GM20431 (cell line): ENCODE measurements around the gene MRM3.
"Not testable (repeated sequence)": the region's sequence is repeated elsewhere in the genome, so short reads cannot be mapped to it uniquely, and the experiment has no call there.

Experiments used
- in situ Hi-C: fragments of 300-500 bp; cut with MseI, MboI; formaldehyde crosslinking; loops from one replicate; pipeline ENCODE4 v1.15.0; 2020; ENCODE audit warnings: low sequenced_read_pairs; ENCODE audit not compliant: unreplicated experiment

Gene MRM3

DNA sequence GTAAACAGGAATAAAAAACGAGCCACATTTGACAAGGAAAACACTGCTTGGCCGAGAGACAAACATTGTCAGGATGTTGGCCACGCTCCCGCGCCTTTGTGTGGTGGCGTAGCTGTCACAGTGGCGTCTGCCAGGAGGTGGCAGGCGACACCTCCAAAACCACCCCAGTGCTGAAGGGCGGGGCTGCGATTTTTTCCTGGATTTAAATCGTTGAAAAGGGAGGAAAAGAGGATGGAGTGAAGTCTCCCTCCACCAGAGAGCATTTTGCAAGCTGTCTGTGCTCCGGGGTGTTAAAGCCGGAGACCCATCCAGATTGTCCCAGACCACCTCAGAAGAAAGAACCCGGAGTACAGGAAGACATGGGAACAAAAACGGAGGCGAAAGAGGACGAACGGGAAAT lies 12.7 kb downstream of the MRM3 start:
- in situ Hi-C loops = loop anchor here (10.0 kb wide), 1 partner anchor 190 kb away; no protein-coding TSS in a partner anchor

DNA sequence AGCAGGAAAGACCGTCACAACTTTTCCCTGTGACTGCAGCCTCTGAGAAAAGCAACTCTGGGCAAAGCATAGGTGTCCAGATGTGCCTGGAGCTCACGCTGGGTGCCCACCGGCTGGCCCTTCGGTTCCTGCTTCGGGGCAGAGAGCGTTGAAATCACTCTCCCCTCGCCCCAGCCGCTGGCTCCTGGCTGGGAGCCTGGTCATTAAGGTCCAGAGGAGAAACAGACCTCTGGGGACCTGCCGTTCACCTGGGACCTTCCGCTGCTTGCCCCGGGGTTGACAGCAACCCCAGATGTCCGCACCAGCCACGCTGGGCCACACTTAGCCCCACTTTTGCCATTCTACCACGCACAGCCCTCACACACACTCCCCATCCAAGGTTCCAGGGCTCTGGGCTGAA lies 13.1 kb downstream of the MRM3 start:
- in situ Hi-C loops = loop anchor here (10.0 kb wide), 1 partner anchor 190 kb away; no protein-coding TSS in a partner anchor

DNA sequence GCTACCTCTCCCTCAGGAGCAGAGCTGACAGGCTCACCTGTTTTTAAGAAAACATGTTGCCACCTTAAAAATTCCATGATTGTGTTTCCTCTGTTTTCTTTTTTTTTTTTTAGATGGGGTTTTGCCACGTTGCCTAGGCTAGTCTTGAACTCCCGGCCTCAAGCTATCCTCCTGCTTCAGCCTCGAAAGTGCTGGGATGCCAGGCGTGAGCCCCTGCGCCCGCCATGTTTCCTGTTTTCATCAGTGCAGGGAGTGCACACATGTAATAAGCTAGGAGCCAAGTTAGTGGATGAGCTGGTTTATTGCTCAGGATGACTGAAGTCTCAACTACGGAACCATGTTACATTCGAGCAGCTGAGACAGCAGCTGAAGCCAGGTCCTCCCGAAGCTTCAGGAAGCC lies 13.6 kb downstream of the MRM3 start:
- in situ Hi-C loops = loop anchor here (10.0 kb wide), 1 partner anchor 189 kb away; no protein-coding TSS in a partner anchor

DNA sequence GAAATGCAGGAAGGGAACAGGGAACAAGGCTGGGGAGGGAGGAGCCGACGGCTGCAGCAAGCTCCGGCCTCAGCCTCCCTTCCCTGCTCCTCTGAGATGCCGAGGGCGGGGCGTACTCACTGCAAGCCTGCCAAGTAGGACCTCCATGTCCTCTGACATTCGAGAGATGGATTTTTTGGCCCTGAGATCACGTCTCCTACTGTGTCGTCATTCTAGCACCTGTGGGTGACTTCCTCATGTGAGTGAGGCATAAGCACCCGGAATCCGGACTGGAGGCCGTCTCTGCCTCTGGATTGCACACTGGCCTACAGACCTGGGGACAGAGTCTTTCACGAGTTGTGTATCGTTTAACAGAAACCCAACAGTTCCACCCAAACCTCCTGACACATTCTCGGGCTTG lies 14.5 kb downstream of the MRM3 start:
- in situ Hi-C loops = loop anchor here (10.0 kb wide), 1 partner anchor 188 kb away; no protein-coding TSS in a partner anchor

DNA sequence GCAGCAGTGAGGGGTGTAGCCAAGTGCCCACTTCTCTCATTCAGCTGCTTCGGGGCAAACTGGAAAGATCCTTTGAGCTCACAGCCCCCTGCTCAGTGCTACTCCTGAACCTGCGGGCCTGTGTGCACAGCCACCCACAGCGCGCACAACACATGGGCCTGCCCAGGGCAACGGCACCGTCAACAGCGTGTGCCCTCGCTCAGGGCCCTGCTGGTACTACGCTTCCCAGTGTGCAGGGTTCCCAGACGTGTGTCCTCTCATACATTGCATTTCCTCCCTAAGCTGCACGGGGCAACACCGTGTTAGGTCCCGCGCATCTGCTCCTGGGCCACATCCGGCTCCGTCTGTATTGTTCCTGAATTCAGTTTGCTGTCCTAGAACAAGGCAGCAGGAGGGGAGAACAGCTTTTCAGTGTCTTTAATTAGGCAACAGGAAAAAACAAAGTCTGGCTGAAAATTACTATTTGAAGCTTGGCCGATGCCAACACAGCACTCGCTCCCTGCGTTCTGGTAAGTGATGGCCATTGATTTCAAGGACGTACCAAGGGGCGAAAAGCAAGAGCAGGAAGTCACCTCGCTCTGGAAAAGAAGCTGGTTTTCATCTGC lies 15.2 kb downstream of the MRM3 start:
- in situ Hi-C loops = loop anchor here (10.0 kb wide), 1 partner anchor 187 kb away; no protein-coding TSS in a partner anchor

DNA sequence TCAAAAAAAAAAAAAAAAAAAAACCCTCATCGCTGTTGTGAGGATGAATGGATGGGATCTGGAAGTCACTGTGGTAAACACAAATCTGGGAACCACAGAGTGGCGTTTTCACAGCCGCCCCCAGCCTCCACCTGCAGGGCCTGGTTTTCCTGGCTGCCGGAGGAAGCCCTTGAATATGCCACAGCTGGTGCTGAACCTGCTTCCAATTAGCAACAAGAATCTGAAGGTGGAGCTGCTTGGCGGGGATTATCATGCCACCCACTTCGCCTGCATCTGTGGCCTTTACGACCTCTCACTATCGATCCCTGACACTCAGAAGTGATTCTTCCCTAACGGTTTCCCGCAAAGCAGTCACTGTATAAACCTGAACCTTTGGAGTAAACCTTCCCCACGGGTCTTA lies 16.1 kb downstream of the MRM3 start:
- in situ Hi-C loops = loop anchor here (10.0 kb wide), 1 partner anchor 187 kb away; no protein-coding TSS in a partner anchor

DNA sequence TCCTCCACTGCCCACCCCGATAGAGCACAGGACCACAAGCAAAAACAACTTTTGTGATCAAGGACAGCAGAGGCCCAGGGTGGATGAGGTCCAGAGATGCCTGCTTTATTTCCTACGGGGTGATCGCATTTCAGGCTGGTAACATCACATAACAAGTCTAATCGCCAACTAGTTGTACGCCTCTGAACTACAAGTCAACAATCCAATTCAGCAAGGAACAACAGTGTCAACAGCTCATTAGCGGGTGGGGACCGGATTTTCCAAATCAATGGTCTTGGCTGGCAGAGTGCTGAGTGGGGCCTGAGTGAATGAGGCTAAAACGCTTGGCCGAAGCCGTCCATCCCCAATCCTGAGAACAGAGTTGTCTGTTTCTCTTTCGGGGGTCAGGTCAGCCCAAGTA lies 17.1 kb downstream of the MRM3 start:
- in situ Hi-C loops = loop anchor here (10.0 kb wide), 1 partner anchor 186 kb away; no protein-coding TSS in a partner anchor

DNA sequence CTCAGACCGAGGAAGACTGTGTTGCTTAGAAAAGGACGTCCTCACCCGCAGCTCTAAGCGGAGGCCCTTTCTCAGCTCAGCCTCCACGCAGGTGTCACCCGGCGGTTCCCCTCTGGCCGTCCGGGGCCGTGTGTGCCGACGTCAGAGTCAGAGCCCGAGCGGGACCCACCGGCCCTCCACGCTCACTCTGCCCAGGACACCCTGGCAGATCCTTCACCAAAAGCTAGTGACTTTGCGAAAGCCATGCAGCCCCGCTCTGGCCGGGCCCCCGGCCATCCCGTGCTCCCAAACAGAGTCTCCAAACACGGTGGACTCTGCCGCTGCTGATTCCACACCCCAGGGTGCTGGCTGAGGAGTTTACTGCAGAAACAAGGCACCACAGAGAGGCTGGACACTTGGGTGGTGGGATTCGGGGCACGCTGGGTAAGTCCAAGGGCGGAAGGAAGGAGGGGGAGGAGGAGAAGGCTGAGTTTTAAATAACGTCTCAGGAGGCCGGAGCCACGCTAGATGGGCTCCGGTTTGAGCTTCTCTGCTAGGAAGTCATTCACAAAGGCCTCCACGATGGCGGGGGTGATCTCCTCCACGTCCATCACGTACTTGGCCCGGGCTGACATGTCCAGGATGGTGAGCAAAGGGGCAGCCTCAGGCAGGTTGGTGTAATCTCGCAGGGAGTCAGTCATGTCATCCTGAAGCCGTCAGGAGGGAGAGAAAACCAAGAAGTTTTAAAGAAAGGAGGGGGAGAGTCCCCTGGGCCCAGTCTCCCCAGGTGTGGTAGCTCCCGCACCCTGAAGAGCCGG lies 18.5 kb downstream of the MRM3 start:
- in situ Hi-C loops = no loop called here

DNA sequence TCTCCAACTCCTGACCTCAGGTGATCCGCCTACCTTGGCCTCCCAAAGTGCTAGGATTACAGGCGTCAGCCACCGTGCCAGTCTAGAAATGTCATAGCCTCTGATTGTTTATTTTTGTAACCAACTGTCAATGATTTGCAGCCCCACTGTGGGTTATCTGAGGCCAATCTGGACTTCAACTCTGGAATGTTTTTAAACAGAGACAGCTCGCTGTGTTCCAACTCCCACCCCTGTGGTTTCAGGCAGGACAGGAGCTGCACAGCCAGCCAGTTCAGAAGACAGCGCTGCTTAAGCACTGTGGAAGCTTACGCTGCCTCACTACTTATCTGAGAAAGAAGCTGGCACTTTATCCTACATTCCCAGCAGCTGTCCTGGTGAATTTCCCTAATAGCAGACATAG lies 19.5 kb downstream of the MRM3 start:
- in situ Hi-C loops = no loop called here

DNA sequence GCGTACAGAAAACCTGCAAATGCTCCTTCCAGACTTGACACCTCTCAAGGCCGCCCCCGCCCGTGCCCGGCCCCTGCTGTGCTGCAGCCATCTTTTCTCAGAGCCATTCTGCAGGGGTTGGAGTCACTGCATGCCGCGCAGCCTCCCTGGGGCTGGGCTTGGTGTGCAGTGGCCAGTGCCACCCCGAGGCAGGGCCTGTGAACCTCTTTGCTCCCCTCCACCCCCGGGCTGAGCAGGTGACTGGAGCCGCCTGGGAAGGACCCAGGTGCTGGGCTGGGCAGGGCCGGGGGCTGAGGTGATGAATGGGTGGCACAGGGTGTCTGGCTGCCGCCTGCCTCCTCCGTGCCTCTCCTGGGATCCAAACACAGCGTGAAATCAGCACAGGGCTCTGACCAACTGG lies 20.3 kb downstream of the MRM3 start:
- in situ Hi-C loops = no loop called here

DNA sequence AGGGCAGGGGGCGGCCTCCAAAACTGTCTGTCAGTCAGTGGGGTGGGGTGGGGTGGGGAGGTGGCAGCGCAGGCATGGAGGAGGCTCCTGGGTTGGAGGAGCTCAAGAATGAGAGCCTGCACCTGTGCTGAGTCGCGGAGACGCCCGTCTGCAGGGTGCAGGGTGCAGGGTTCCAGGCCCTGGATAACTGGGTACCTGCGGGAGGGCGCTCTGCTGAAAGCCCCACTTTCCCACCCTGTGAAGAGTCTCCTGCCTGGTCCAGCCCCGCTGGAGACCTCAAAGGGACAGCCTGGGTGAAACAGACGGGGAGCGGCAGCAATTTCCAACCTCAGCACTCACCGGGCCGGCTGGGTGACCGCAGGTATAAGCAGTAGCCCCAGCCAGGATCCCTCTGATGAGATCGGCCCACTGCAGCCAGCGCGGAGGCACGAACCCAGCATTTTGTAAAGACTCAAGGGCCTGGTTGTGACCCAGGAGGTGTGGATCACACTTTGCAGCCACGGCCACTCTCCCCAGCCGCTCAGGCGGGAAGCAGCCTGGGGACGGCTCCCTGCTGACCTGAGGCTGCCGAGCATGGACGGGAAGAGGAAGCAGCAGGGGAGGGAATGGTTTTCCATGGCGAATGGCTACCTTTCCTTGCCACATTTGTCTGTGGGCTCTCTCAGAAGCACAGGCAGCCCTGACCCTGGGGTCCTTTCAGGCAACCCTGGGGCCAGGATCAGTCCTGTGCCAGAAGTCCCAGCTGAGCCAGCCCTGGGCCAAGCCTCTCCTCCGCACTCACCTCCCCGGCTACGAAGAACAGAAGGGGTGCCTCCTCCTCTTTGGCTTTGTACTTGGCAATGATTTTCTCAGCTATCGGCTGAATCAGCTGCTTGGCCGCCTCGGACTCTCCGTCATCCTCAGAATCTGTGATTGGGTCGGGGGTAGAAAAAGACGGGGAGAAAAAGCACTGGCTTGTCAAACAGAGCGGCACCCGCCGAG lies 21.0 kb downstream of the MRM3 start:
- in situ Hi-C loops = no loop called here

DNA sequence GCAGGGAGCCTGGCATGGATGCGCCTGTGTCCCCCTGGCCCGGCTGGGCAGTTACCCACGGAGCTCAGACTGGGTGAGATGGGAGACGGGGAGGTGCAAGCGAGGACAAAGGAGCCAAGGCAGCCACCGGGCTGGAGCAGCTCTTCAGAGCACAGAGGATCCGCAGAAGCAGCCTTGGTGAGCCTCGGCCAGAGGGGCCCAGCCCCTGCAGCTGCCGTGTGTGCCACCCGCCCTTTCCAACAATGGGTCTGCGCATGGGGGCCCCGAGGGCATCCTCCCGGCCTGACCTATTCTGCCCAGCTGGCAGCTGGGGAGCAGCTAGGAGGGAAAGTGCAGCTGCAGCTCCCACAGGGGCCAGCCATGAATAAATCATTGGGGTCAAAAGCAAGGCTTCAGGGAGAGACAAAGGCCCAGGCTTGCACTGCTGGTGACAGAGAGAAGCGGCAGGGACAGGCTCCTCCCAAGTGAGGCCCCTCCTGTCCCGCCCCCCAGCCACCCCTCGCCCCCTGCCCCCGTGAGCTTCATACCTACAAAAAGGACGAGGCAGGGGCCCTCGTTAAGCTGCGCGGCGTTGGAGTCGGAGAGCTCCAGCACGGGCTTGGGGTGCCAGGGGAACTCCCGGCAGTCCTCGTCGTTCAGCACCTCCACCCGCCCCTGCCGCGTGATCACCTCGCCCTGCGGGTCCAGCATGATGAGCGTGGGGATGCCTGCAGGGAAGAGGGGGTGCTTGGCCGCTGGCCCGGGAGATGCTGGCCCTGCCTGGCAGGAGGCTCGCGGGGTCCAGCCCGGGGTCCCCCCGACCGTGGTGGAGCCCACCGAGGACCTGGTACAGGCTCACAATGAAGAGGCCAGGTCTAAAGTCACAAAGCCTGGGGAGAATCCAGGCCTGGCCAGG lies 22.6 kb downstream of the MRM3 start:
- in situ Hi-C loops = no loop called here

DNA sequence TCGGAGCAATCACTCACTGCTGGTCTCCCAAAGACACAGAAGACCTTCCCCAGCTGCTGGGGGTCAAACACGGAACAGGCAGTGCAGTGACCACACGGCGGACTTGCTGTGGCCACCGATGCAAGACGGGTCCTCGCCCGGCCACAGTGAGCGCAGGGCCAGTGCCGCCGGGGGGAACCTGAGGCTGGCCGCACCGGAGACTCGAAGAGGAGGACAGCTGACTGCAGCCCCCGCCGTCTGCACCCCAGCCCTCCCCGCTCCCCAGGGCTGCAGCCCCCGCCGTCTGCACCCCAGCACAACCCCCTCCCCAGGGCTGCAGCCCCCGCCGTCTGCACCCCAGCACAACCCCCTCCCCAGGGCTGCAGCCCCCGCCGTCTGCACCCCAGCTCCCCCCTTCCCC lies 23.7 kb downstream of the MRM3 start:
- in situ Hi-C loops = not testable (repeated sequence)

DNA sequence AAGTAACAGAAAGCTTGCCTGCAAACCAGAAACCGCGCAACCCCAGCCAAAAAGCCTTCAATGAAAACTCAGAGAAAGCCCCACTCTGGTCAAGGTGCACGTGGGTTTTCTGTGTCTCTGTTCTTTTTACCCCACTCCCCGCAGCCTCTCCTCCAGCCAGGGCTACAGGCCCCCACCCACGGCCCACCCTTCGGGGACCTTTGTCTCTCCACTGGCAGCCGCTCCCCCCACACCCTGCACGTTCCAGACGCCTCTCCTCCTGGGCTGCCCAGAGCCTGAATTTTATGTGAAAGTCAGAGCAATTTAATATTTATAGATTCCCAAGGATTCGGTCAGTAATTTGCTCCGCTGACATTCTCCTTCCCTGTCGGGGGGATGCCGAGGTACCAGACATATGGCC lies 24.2 kb downstream of the MRM3 start:
- in situ Hi-C loops = no loop called here

DNA sequence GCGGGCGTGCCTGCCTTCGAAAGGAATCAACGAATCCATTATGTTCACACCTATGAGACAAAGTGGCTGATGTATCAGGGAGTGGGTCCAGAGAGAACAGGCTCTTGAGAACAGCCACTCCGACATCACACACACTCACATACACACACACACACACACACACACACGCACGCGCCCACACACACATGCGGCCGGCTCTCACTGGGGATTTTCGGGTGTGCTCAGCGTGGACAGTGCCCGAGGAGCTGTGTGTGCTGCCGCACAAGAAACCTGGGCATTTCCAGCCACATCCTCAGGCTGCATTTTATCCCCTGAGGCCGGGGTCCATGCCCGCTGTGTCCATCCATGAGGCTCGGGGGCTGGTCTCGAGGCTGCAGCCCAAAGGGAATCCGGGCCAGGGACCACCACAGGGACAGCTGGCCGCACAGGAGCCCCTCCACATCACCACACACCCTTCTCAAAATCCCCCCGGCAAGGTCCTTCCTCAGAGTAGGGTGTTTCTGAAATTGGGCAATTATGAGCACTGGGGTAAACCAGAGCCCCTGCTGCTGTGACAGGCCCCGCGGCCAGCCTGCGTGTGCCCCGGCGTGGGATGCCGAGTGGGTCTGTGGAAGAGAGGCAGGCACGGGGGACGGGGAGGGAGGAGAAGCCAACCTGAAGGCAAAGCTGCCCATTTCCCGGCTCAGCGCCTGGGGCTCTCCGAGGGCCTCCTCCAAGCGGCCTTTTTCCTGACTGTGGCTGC lies 24.8 kb downstream of the MRM3 start:
- in situ Hi-C loops = no loop called here

DNA sequence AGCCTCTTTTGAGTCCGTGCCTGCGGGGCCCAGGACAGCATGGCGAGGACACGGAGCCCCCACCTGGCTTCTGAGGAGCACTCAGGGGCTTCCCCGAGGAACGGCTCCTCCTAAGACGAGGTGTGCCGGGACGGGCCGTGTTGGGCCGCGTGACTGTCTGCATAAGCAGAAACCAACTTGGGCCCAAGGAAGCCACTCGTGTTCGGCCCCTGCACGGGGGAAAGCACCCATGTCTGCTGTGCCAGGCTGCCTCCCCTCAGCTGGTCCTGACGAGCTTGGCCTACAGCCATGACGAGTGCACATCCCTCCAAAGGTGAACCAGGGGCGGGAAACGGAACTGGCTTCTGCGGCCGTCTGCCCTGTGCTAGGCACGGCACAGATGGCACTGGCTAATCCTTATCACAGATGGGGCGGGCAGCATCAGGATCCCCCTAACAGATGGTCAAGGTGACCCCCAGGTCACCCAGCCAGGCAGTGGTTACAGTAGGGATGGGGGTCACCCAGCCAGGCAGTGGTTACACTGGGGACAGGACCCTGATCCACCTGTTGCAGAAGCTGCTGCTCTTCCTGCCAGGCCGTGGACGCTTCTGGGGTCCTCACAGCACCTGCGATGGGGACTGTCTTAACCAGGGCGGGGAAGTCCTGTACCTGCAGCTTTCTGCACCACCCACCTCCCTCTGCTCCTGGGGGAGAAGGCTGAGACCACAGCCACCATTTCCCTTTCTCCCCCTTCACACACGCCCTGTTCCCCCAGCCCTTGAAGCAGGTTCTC lies 25.6 kb downstream of the MRM3 start:
- in situ Hi-C loops = no loop called here

DNA sequence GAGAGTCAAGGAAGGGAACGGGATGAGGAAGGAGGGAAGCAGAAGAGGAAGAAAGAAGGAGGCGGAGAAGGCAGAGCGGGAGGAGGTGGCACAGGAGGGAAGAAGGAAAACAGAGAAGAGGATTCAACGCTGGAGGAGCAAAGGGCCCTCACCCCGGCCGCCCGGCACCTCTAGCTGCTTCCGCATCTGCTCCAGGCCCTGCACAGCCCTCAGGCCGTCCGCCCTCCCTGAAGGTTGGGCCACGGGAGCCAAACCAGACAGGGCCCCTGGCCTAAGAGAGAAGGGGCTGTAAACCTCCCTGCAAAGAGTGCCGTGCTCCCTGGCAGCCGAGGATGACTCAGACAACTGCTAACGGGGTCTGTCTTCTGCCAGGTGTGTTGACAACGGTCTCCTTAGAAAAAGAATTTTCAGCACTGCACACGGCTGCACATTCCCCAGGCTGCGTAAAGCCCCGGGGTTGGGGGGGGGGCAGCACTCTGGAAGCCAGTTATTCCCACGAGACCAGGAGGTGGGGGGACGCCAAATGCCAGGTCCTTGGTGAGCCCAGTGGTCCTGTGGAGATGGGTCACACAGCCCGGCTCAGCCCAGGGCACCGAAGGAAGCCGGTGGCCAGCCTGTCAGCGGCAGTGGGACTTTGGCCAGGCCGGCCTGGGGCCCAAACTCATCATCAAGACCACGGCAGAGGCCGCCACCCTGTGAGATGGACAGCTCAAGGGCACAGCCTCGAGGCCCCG lies 29.1 kb downstream of the MRM3 start:
- in situ Hi-C loops = no loop called here
